KOPT-K1 (cell line): ENCODE measurements around the gene RETREG1.

Experiments
- H3K27ac ChIP-seq: fragments of 200-600 bp; sonication (generic); 2 replicates; pipeline ENCODE4 v1.5.1; 2016; ENCODE audit warnings: antibody characterized with exemption, mild to moderate bottlenecking, low read depth, low read length; ENCODE audit not compliant: poor library complexity, severe bottlenecking
- H3K36me3 ChIP-seq: fragments of 200-600 bp; sonication (generic); 2 replicates; pipeline ENCODE4 v1.5.1; 2017; ENCODE audit warnings: antibody characterized with exemption, mild to moderate bottlenecking, low read length, moderate library complexity; ENCODE audit not compliant: insufficient read depth
- H3K9me3 ChIP-seq: fragments of 200-600 bp; sonication (generic); 2 replicates; pipeline ENCODE4 v1.5.1; 2017; ENCODE audit warnings: antibody characterized with exemption, low read length, mild to moderate bottlenecking; ENCODE audit not compliant: insufficient read depth, poor library complexity, severe bottlenecking

Gene RETREG1

GRCh38 chr5:16579142-16579847, 37.5 kb downstream of the RETREG1 start:
- Histone ChIP-seq H3K9me3 (no peaks in the 10 kb centered on the region), H3K36me3 (peaks cover 11% of the 10 kb centered on the region; the same call in 1 of the 2 replicates), H3K27ac (no peak overlapping the region)

GRCh38 chr5:16578474-16578883, 38.3 kb downstream of the RETREG1 start:
- peaks cover 11% of the 10 kb centered on the region; the same call in 1 of the 2 replicates for H3K36me3 ChIP-seq
- no peaks in the 10 kb centered on the region for H3K9me3 ChIP-seq
- no peak overlapping the region for H3K27ac ChIP-seq

DNA sequence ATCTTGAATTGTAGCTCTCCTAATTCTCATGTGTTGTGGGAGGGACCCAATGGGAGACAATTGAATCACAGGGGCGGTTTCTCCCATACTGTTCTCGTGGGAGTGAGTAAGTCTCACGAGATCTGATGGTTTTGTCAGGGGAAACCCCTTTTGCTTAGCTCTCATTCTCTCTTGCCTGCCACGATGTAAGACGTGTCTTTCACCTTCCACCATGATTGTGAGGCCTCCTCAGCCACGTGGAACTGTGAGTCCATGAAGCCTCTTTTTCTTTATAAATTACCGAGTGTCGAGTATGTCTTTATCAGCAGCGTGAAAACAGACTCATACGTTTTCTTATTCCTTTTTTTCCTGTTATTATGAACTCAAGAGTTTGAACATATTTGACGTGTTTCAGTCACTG, 39.1 kb downstream of the RETREG1 start:
- H3K9me3 ChIP-seq = no peaks in the 10 kb centered on the region
- H3K36me3 ChIP-seq = peaks cover 11% of the 10 kb centered on the region; the same call in 1 of the 2 replicates
- no peak overlapping the region for H3K27ac ChIP-seq

- Histone ChIP-seq H3K9me3 (no peaks in the 10 kb centered on the region), H3K36me3 (peaks cover 22% of the 10 kb centered on the region), H3K27ac (no peak overlapping the region)
Measured at GRCh38 chr5:16574789-16575721, 41.7 kb downstream of the RETREG1 start.

GRCh38 chr5:16573401-16573800, 43.4 kb downstream of the RETREG1 start:
- no peak overlapping the region for H3K27ac ChIP-seq
- H3K9me3 ChIP-seq = no peaks in the 10 kb centered on the region
- peaks cover 36% of the 10 kb centered on the region for H3K36me3 ChIP-seq

- Histone ChIP-seq H3K27ac (no peak overlapping the region), H3K36me3 (peaks cover 33% of the 10 kb centered on the region), H3K9me3 (no peaks in the 10 kb centered on the region)
Measured at GRCh38 chr5:16572289-16573015, 44.3 kb downstream of the RETREG1 start.

DNA sequence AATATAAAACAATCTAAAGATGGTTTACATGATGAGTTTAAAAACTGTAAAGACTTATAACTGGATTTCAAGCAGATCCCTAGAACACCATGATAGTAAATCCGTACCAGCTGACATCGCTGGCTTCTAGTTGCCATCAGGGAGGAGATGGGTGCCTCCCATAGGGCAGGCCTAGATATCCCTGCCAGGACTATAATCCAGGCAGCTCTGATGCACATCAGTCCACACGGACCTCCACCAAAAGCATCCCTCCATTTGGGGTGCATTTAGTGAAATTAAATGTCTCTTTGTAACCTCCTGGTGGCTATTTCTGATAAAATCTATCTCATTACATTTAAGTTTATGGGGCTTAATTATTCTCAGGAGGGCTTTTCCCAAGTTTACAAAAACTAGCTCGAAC, 45.8 kb downstream of the RETREG1 start:
- Histone ChIP-seq H3K36me3 (peaks cover 42% of the 10 kb centered on the region), H3K27ac (no peak overlapping the region), H3K9me3 (no peaks in the 10 kb centered on the region)

DNA sequence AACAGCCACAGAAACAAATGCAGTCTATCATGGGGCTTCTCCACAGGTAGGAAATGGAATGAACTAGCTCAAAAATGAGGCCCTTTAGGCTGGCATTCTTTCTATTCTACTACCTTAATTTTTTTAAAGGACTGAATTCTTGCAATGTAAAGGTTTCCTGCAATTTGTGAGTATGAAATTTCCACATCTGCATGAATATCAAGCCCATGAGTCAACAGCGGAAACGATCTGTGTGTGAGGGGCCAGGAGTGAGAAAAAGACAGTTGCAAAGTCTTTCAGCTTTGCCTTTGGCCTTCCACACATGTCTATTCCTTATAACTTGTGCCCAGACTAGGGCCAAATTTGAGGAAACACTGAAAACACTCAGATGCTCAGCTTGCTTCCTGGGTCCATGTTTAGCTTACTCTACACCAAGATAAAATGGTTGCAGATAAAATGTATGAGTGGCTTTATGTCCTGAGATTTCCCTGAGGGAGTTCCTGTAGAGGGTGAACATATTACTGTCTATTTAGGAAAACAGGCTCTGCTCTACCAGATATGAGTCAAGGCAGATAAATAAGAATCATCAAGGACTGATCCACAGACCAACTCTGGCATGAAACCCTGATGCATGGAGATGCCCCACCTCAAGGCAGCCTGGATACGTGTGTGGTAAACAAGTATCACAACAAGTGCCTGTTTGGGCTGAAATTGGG, 46.5 kb downstream of the RETREG1 start:
- peaks cover 49% of the 10 kb centered on the region for H3K36me3 ChIP-seq
- no peaks in the 10 kb centered on the region for H3K9me3 ChIP-seq
- no peak overlapping the region for H3K27ac ChIP-seq

- Histone ChIP-seq H3K9me3 (no peaks in the 10 kb centered on the region), H3K36me3 (peaks cover 59% of the 10 kb centered on the region), H3K27ac (no peak overlapping the region)
Measured at GRCh38 chr5:16568875-16569580, 47.8 kb downstream of the RETREG1 start.

DNA sequence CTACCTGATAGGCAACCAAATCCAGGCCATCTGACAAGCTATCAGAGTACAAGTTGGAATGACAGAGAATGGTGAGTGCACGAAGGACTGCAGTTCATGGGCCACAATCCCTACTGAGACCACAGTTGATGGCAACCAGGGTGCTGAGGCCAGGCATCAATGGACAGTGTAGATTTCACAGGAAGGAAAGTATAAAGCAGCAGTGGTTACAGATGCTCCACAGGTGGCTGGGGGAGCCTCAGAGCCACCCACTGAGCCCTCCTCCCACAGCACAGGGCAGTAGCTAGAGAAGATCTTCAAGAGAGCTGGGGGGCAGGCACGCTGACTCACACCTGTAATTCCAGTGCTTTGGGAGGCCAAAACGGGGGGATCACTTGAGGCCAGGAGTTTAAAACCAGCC, 49.4 kb downstream of the RETREG1 start:
- H3K36me3 ChIP-seq = peaks cover 63% of the 10 kb centered on the region
- no peak overlapping the region for H3K27ac ChIP-seq
- no peaks in the 10 kb centered on the region for H3K9me3 ChIP-seq

- Histone ChIP-seq H3K36me3 (peaks cover 70% of the 10 kb centered on the region), H3K9me3 (no peaks in the 10 kb centered on the region), H3K27ac (no peak overlapping the region)
Measured at GRCh38 chr5:16565118-16565517, 51.7 kb downstream of the RETREG1 start.

DNA sequence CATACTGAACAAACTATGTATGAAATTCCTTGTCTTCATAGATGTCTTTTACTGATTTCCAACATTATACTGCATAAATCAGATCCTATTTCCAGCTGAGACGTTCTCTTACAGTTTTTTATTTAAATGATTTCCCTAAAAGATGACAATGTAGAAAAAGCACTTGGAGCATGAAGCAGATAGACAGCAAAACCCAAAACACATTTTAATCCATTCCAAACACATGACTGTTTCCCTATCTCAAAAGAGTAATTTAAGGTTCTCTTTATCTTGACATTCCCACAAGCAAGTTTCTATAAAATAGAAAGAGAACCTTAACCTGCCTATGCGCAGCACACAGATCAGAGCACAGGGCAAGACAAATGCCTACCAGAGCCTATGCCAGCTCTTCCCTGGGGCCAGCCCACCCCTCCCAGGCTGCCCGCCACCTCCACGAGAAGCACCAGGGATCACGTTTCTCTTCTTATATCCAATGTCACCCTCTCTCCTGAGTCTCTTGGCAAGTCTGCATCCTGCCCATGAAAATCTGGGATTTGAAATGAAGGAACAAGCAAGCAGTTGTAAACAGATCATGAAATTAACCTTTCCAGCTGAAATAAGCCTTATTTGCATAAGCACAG, 52.4 kb downstream of the RETREG1 start:
- Histone ChIP-seq H3K9me3 (no peaks in the 10 kb centered on the region), H3K36me3 (peaks cover 64% of the 10 kb centered on the region), H3K27ac (no peak overlapping the region)

DNA sequence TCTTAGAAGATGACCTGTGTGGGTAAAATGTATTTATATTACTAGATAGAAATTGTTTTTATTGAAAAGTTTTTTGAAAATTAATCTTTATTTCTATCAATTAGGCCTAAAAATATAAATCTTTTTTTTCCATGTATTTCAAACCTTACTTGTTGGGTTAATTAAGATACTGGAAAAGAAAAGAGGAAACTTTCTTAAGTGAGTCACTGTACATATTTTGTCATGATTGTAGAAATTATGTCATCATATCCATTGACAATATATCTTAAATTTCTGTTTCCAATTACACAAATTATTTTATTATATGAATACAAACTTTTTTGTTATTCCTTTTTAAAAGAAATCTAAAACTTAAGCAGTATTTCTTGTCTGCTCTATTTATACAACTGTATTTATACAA, 53.1 kb downstream of the RETREG1 start:
- Histone ChIP-seq H3K36me3 (peaks cover 58% of the 10 kb centered on the region), H3K9me3 (no peaks in the 10 kb centered on the region), H3K27ac (no peak overlapping the region)

GRCh38 chr5:16561660-16562059, 55.1 kb downstream of the RETREG1 start:
- Histone ChIP-seq H3K36me3 (peaks cover 48% of the 10 kb centered on the region), H3K9me3 (no peaks in the 10 kb centered on the region)

More at GRCh38 chr5:16561660-16562059, 55.1 kb downstream of the RETREG1 start:
- H3K27ac ChIP-seq = no peak overlapping the region
